ENCODE data around the gene NOL9. TPM values are rescaled to one million over a fixed set of nuclear protein-coding genes. Genes with fewer than 3 reads are reported as not detected.

The NOL9 gene
- total and polyA plus RNA-seq, 2 of the 13 experiments (the other 11 are each of a cell fraction or from before 2014, with no cell fraction given): 18.0 to 24.7 TPM

- TF ChIP-seq, protein P1, sequence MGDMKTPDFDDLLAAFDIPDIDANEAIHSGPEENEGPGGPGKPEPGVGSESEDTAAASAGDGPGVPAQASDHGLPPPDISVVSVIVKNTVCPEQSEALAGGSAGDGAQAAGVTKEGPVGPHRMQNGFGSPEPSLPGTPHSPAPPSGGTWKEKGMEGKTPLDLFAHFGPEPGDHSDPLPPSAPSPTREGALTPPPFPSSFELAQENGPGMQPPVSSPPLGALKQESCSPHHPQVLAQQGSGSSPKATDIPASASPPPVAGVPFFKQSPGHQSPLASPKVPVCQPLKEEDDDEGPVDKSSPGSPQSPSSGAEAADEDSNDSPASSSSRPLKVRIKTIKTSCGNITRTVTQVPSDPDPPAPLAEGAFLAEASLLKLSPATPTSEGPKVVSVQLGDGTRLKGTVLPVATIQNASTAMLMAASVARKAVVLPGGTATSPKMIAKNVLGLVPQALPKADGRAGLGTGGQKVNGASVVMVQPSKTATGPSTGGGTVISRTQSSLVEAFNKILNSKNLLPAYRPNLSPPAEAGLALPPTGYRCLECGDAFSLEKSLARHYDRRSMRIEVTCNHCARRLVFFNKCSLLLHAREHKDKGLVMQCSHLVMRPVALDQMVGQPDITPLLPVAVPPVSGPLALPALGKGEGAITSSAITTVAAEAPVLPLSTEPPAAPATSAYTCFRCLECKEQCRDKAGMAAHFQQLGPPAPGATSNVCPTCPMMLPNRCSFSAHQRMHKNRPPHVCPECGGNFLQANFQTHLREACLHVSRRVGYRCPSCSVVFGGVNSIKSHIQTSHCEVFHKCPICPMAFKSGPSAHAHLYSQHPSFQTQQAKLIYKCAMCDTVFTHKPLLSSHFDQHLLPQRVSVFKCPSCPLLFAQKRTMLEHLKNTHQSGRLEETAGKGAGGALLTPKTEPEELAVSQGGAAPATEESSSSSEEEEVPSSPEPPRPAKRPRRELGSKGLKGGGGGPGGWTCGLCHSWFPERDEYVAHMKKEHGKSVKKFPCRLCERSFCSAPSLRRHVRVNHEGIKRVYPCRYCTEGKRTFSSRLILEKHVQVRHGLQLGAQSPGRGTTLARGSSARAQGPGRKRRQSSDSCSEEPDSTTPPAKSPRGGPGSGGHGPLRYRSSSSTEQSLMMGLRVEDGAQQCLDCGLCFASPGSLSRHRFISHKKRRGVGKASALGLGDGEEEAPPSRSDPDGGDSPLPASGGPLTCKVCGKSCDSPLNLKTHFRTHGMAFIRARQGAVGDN (CRISPR knock-in tag; IDR thresholded peaks at IDR 0.05): peak; percentile 55
- TF ChIP-seq ADNP (CRISPR knock-in tag; IDR thresholded peaks at IDR 0.05): no peak
- TF ChIP-seq MLX (CRISPR knock-in tag; IDR thresholded peaks at IDR 0.05): no peak
- TF ChIP-seq ZNF556 (CRISPR knock-in tag; IDR thresholded peaks at IDR 0.05; ENCODE audit: borderline replicate concordance): 0 out of 2 replicates have a peak, but pooled peaks have one; percentile 8
- no peak for TF ChIP-seq SNAI1 (CRISPR knock-in tag; IDR thresholded peaks at IDR 0.05; ENCODE audit: borderline replicate concordance)
- peak; percentile 15; the same call in 1 of the 2 replicates for TF ChIP-seq ZFX (CRISPR knock-in tag; IDR thresholded peaks at IDR 0.05; ENCODE audit: low read depth)
- 0 out of 2 replicates have a peak, but pooled peaks have one; percentile 37 for TF ChIP-seq MYPOP (CRISPR knock-in tag; IDR thresholded peaks at IDR 0.05)
- TF ChIP-seq TBX2 (CRISPR knock-in tag; IDR thresholded peaks at IDR 0.05; ENCODE audit: borderline replicate concordance): 0 out of 2 replicates have a peak, but pooled peaks have one; percentile 24
- TF ChIP-seq TEAD3 (CRISPR knock-in tag; optimal IDR thresholded peaks at IDR 0.05; ENCODE audit: borderline replicate concordance): peak; percentile 86
- peak; percentile 98 for TF ChIP-seq ZNF7 (CRISPR knock-in tag; IDR thresholded peaks at IDR 0.05)
- TF ChIP-seq HIC2 (CRISPR knock-in tag; IDR thresholded peaks at IDR 0.05; ENCODE audit: low read depth): 0 out of 2 replicates have a peak, but pooled peaks have one; percentile 16
- TF ChIP-seq, protein P2, sequence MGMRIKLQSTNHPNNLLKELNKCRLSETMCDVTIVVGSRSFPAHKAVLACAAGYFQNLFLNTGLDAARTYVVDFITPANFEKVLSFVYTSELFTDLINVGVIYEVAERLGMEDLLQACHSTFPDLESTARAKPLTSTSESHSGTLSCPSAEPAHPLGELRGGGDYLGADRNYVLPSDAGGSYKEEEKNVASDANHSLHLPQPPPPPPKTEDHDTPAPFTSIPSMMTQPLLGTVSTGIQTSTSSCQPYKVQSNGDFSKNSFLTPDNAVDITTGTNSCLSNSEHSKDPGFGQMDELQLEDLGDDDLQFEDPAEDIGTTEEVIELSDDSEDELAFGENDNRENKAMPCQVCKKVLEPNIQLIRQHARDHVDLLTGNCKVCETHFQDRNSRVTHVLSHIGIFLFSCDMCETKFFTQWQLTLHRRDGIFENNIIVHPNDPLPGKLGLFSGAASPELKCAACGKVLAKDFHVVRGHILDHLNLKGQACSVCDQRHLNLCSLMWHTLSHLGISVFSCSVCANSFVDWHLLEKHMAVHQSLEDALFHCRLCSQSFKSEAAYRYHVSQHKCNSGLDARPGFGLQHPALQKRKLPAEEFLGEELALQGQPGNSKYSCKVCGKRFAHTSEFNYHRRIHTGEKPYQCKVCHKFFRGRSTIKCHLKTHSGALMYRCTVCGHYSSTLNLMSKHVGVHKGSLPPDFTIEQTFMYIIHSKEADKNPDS (CRISPR knock-in tag; IDR thresholded peaks at IDR 0.05): no peak
- TF ChIP-seq NR2F6 (IDR thresholded peaks at IDR 0.05): no peak
- no peak for TF ChIP-seq NR2F6 (CRISPR knock-in tag; IDR thresholded peaks at IDR 0.05)
- TF ChIP-seq TFDP1 (CRISPR knock-in tag; IDR thresholded peaks at IDR 0.05; ENCODE audit: borderline replicate concordance): peak; percentile 32; the same call in 1 of the 2 replicates
- peak; percentile 100 for TF ChIP-seq ZNF564 (CRISPR knock-in tag; IDR thresholded peaks at IDR 0.05)
- no peak for TF ChIP-seq GABPA (IDR thresholded peaks at IDR 0.05; ENCODE audit: low read depth, low read length)
- TF ChIP-seq GABPA (CRISPR knock-in tag; IDR thresholded peaks at IDR 0.05; ENCODE audit: low read depth): no peak
- TF ChIP-seq ZNF773 (CRISPR knock-in tag; IDR thresholded peaks at IDR 0.05; ENCODE audit: borderline replicate concordance): no peak
- 0 out of 2 replicates have a peak, but pooled peaks have one; percentile 31 for TF ChIP-seq HDAC1 (CRISPR knock-in tag; IDR thresholded peaks at IDR 0.05)
Measured at GRCh38 chr1:6513320-6513801, 41.0 kb downstream of the NOL9 start (continued).
